Coronary artery (tissue), 2 donors: ENCODE results near the gene YTHDC2.

Experiments used
- DNase-seq: peaks from one replicate; pipeline ENCODE4 v3.0.0-alpha.2; 2017; ENCODE audit warnings: low spot score
- H3K27ac ChIP-seq, 2 donors: fragments of 200-600 bp; sonication (generic); one replicate each; pipeline ENCODE4 v1.5.1; 2016 to 2019
- H3K4me3 ChIP-seq: fragments of 200-600 bp; sonication (generic); 2 replicates; pipeline ENCODE4 v1.5.1; 2016; ENCODE audit warnings: mild to moderate bottlenecking, moderate library complexity
- CTCF ChIP-seq: fragments of 200-600 bp; sonication (generic); IDR thresholded peaks from one replicate; pipeline ENCODE4 v1.5.1; 2019; ENCODE audit warnings: antibody characterized with exemption

The YTHDC2 gene

GRCh38 chr5:113608113-113608596 lies 94.7 kb downstream of the YTHDC2 start:
- DNase-seq = no peak
- no peak overlapping the region for H3K4me3 ChIP-seq
- H3K27ac ChIP-seq = no peak overlapping the region
- TF ChIP-seq CTCF = no peak

GRCh38 chr5:113612060-113612496 lies 98.6 kb downstream of the YTHDC2 start:
- no peak overlapping the region for H3K4me3 ChIP-seq
- DNase-seq = no peak
- peak; percentile 40 for TF ChIP-seq CTCF
- H3K27ac ChIP-seq = no peak overlapping the region

GRCh38 chr5:113614191-113614590 lies 100.7 kb downstream of the YTHDC2 start:
- no peak for TF ChIP-seq CTCF
- DNase-seq = no peak

GRCh38 chr5:113615708-113616107 lies 102.2 kb downstream of the YTHDC2 start:
- TF ChIP-seq CTCF = no peak

More at GRCh38 chr5:113614191-113614590, 100.7 kb downstream of the YTHDC2 start:
- Histone ChIP-seq H3K4me3 (no peak overlapping the region), H3K27ac (no peak overlapping the region)

GRCh38 chr5:113617191-113617796 lies 103.8 kb downstream of the YTHDC2 start:
- H3K27ac ChIP-seq = no peak overlapping the region
- no peak overlapping the region for H3K4me3 ChIP-seq
- DNase-seq = no peak
- no peak for TF ChIP-seq CTCF

More at GRCh38 chr5:113615708-113616107, 102.2 kb downstream of the YTHDC2 start:
- Histone ChIP-seq H3K27ac (no peak overlapping the region), H3K4me3 (no peak overlapping the region)
- DNase-seq = no peak

GRCh38 chr5:113632996-113633395 lies 119.5 kb downstream of the YTHDC2 start:
- DNase-seq = no peak
- no peak for TF ChIP-seq CTCF
- no peak overlapping the region for H3K4me3 ChIP-seq
- H3K27ac ChIP-seq = no peak overlapping the region

- no peak for DNase-seq
- no peak overlapping the region for H3K27ac ChIP-seq
- no peak for TF ChIP-seq CTCF
- H3K4me3 ChIP-seq = no peak overlapping the region
These were observed 121.5 kb downstream of the YTHDC2 start for GRCh38 chr5:113634957-113635356.
